Measurements from ENCODE around the gene DKC1. TPM values are rescaled to one million over a fixed set of nuclear protein-coding genes. Genes with fewer than 3 reads are reported as not detected.

Gene DKC1
- total RNA-seq, 2 experiments from 2014 or later, result 51.7 to 58.6 TPM

DNA sequence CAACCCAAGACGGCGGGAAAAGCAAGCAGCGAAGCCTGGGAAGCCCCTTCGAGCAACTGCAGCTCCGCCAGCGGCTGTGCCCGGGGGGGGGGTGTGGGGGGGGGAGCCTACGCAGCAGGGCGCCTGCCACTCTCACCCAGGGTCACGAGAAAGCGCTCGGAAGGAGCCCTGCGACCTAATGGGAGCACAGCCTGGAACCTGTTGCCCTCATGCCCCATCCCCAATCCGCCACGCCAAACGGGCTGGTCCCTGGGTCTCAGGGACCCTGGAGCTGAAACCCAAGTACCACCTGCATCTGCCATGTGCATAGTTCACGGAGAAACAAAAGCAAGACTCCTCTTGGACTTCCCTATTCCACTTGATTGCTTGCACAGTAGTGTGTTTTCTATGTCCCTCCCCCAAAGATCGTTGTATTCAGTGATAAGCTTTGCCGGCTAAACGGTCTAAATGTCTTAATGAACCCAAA, 11.4 kb upstream of the DKC1 start:
- no peaks in the 10 kb centered on the region for H3K9me3 Mint-ChIP-seq
- no peaks in the 10 kb centered on the region for H3K27me3 Mint-ChIP-seq
- intact Hi-C loops (cut with DNase I, micrococcal nuclease), result loop anchor here in 1 of 2 experiments (5.0 kb wide), 2 partner anchors 34 to 86 kb away; no protein-coding TSS in a partner anchor
- ATAC-seq (ENCODE audit: poor library complexity) (peak; percentile 16), DNase-seq (peak in 2 of 14 experiments; percentile 4 to 52)
- no peaks in the 10 kb centered on the region for H3K36me3 ChIP-seq (ENCODE audit: insufficient read depth, low read length)
- no peaks in the 10 kb centered on the region for H3K27me3 ChIP-seq (ENCODE audit: control insufficient read depth in 1 of 2, insufficient read depth in 2 of 2, low read length in 2 of 2)
- H3K4me3 Mint-ChIP-seq, result peak overlapping the region; percentile 87
- H3K9me3 ChIP-seq (ENCODE audit: control insufficient read depth in 1 of 2, insufficient read depth in 1 of 2, low read length in 2 of 2), result no peaks in the 10 kb centered on the region
- peaks cover 3% of the 10 kb centered on the region for H3K36me3 Mint-ChIP-seq (ENCODE audit: low read depth)
- peak overlapping the region; percentile 78 for H3K4me3 ChIP-seq (ENCODE audit: low read length)
- ChIA-PET POLR2A (interaction anchor here (0.8 to 4.9 kb wide), 8 partner anchors 11 to 53 kb away, joined by 3 to 58 read pairs (median 6); partner anchors contain the start of gene DKC1), CTCF (interaction anchor here (1.0 to 1.5 kb wide), 3 partner anchors 10 to 34 kb away, joined by 3 to 4 read pairs (median 3); no protein-coding TSS in a partner anchor)
- peak overlapping the region; percentile 80 for H3K27ac Mint-ChIP-seq
- no peak overlapping the region for H3K27ac ChIP-seq (ENCODE audit: low read depth in 1 of 2, low read length in 2 of 2)
- TF ChIP-seq CTCF (IDR thresholded peaks at IDR 0.05), result no peak
- peaks cover 25% of the 10 kb centered on the region for H3K4me1 ChIP-seq (ENCODE audit: insufficient read depth, low read length)
- peaks cover 27% of the 10 kb centered on the region for H3K4me1 Mint-ChIP-seq (ENCODE audit: low read depth)

- Histone ChIP-seq H3K27me3 (ENCODE audit: control insufficient read depth in 1 of 2, insufficient read depth in 2 of 2, low read length in 2 of 2) (no peaks in the 10 kb centered on the region), H3K4me3 (ENCODE audit: low read length) (peak overlapping the region; percentile 78), H3K9me3 (ENCODE audit: control insufficient read depth in 1 of 2, insufficient read depth in 1 of 2, low read length in 2 of 2) (no peaks in the 10 kb centered on the region), H3K4me1 (ENCODE audit: insufficient read depth, low read length) (peaks cover 25% of the 10 kb centered on the region), H3K36me3 (ENCODE audit: insufficient read depth, low read length) (no peaks in the 10 kb centered on the region), H3K27ac (ENCODE audit: low read depth in 1 of 2, low read length in 2 of 2) (no peak overlapping the region)
- ATAC-seq (ENCODE audit: poor library complexity) (no peak), DNase-seq (no peak)
- CTCF ChIA-PET, result interaction anchor here (1.0 to 1.5 kb wide), 2 partner anchors 10 to 34 kb away, joined by 3 to 4 read pairs; no protein-coding TSS in a partner anchor
- H3K4me1 Mint-ChIP-seq (ENCODE audit: low read depth), result peaks cover 23% of the 10 kb centered on the region
- H3K27ac Mint-ChIP-seq, result peak overlapping the region; percentile 80
- intact Hi-C loops (cut with DNase I, micrococcal nuclease), result loop anchor here in 1 of 2 experiments (5.0 kb wide), 2 partner anchors 34 to 86 kb away; no protein-coding TSS in a partner anchor
- no peaks in the 10 kb centered on the region for H3K9me3 Mint-ChIP-seq
- no peaks in the 10 kb centered on the region for H3K27me3 Mint-ChIP-seq
- POLR2A ChIA-PET, result interaction anchor here (0.8 to 4.9 kb wide), 7 partner anchors 11 to 53 kb away, joined by 3 to 58 read pairs (median 6); partner anchors contain the start of gene DKC1
- H3K36me3 Mint-ChIP-seq (ENCODE audit: low read depth), result no peaks in the 10 kb centered on the region
- TF ChIP-seq CTCF (IDR thresholded peaks at IDR 0.05), result no peak
- H3K4me3 Mint-ChIP-seq, result peak overlapping the region; percentile 87
Measured at GRCh38 chrX:154751669-154752271, 10.9 kb upstream of the DKC1 start.

GRCh38 chrX:154758696-154759095, 4.0 kb upstream of the DKC1 start:
- Mint-ChIP-seq H3K27ac (no peak overlapping the region), H3K36me3 (ENCODE audit: low read depth) (peaks cover 4% of the 10 kb centered on the region), H3K4me1 (ENCODE audit: low read depth) (peaks cover 15% of the 10 kb centered on the region), H3K9me3 (no peaks in the 10 kb centered on the region), H3K4me3 (no peak overlapping the region), H3K27me3 (no peaks in the 10 kb centered on the region)
- Histone ChIP-seq H3K36me3 (ENCODE audit: insufficient read depth, low read length) (no peaks in the 10 kb centered on the region), H3K4me1 (ENCODE audit: insufficient read depth, low read length) (peaks cover 20% of the 10 kb centered on the region), H3K9me3 (ENCODE audit: control insufficient read depth in 1 of 2, insufficient read depth in 1 of 2, low read length in 2 of 2) (no peaks in the 10 kb centered on the region), H3K4me3 (ENCODE audit: low read length) (no peak overlapping the region), H3K27ac (ENCODE audit: low read depth in 1 of 2, low read length in 2 of 2) (no peak overlapping the region), H3K27me3 (ENCODE audit: control insufficient read depth in 1 of 2, insufficient read depth in 2 of 2, low read length in 2 of 2) (no peaks in the 10 kb centered on the region)
- CTCF ChIA-PET, result no interaction called here
- ATAC-seq (ENCODE audit: poor library complexity) (no peak), DNase-seq (no peak)
- POLR2A ChIA-PET, result no interaction called here
- no peak for TF ChIP-seq CTCF (IDR thresholded peaks at IDR 0.05)
- intact Hi-C loops (cut with DNase I, micrococcal nuclease), result no loop called here
